HEK293T (cell line): ENCODE data around the gene LILRA1.

Source experiments
- ARNT ChIP-seq: fragments of 450-650 bp; IDR thresholded peaks from 2 replicates; pipeline ENCODE4 v1.6.1; 2017; ENCODE audit warnings: mild to moderate bottlenecking
- BHLHE40 ChIP-seq: fragments of 450-650 bp; IDR thresholded peaks from 2 replicates; pipeline ENCODE4 v1.6.1; 2016; ENCODE audit warnings: mild to moderate bottlenecking, moderate library complexity, borderline replicate concordance
- CTBP1 ChIP-seq: fragments of 450-650 bp; IDR thresholded peaks from 2 replicates; pipeline ENCODE4 v1.6.1; 2016; ENCODE audit warnings: borderline replicate concordance
- FOXA1 ChIP-seq: fragments of 450-650 bp; IDR thresholded peaks from 2 replicates; pipeline ENCODE4 v1.6.1; 2016; ENCODE audit warnings: mild to moderate bottlenecking
- FOXK2 ChIP-seq: fragments of 450-650 bp; IDR thresholded peaks from 2 replicates; pipeline ENCODE4 v1.6.1; 2016; ENCODE audit warnings: mild to moderate bottlenecking
- LEF1 ChIP-seq: fragments of 450-650 bp; IDR thresholded peaks from 2 replicates; pipeline ENCODE4 v1.6.1; 2017; ENCODE audit warnings: mild to moderate bottlenecking, borderline replicate concordance
- SP1 ChIP-seq: fragments of 450-650 bp; IDR thresholded peaks from 2 replicates; pipeline ENCODE4 v1.6.1; 2017
- TARDBP ChIP-seq: fragments of 450-650 bp; IDR thresholded peaks from 2 replicates; pipeline ENCODE4 v1.6.1; 2016
- TF ChIP-seq, protein P1 (sequence below): fragments of 450-650 bp; IDR thresholded peaks from 2 replicates; pipeline ENCODE4 v1.6.1; 2016

DNA sequence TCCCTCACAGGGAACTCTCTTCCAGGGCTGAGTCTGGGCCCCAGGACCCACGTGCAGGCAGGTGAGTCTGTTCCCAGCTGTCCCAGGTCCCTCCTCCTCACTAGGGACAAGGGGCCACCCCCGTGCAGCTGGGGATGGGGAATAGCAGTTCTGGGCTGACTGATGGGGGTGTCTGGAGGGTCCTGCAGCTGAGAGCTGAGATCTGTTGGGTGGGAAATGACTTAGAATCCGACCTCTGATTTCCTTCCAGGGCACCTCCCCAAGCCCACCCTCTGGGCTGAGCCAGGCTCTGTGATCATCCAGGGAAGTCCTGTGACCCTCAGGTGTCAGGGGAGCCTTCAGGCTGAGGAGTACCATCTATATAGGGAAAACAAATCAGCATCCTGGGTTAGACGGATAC, 19.4 kb upstream of the LILRA1 start:
- no peak for TF ChIP-seq CTBP1
- TF ChIP-seq TARDBP, result no peak
- no peak for TF ChIP-seq SP1
- no peak for TF ChIP-seq BHLHE40
- TF ChIP-seq LEF1, result no peak
- no peak for TF ChIP-seq FOXA1
- no peak for TF ChIP-seq FOXK2
- TF ChIP-seq ARNT, result no peak
- TF ChIP-seq, protein P1, sequence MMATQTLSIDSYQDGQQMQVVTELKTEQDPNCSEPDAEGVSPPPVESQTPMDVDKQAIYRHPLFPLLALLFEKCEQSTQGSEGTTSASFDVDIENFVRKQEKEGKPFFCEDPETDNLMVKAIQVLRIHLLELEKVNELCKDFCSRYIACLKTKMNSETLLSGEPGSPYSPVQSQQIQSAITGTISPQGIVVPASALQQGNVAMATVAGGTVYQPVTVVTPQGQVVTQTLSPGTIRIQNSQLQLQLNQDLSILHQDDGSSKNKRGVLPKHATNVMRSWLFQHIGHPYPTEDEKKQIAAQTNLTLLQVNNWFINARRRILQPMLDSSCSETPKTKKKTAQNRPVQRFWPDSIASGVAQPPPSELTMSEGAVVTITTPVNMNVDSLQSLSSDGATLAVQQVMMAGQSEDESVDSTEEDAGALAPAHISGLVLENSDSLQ, result no peak
